SK-N-DZ (cell line): ENCODE measurements around the gene CST6.
A peak's percentile ranks its signal among the peaks of the same experiment; 100 is the strongest.
"Not testable (repeated sequence)": the region's sequence is repeated elsewhere in the genome, so short reads cannot be mapped to it uniquely, and the experiment has no call there.

Experiments used
- DNase-seq: peaks from one replicate; pipeline ENCODE4 v3.0.0-alpha.2; 2015; ENCODE audit warnings: low spot score

CST6 gene

GRCh38 chr11:65983589-65983987 lies 28.2 kb upstream of the CST6 start:
- DNase-seq, result no peak

- no peak for DNase-seq
Measured at GRCh38 chr11:65987336-65987735, 24.5 kb upstream of the CST6 start.

GRCh38 chr11:65988791-65989592 lies 22.8 kb upstream of the CST6 start:
- DNase-seq, result peak; percentile 92

GRCh38 chr11:65992056-65992455 lies 19.8 kb upstream of the CST6 start:
- DNase-seq, result no peak

- DNase-seq, result no peak
Measured at GRCh38 chr11:65997286-65997685, 14.5 kb upstream of the CST6 start.

- peak; percentile 98 for DNase-seq
Measured at GRCh38 chr11:66001942-66002647, 9.7 kb upstream of the CST6 start, which contains the start of the genes BANF1 and EIF1AD. Gene BANF1, plus strand, starts transcription at chr11:66002503. Its CDS starts 748 bp downstream, at chr11:66003251. Gene EIF1AD, minus strand, starts transcription at chr11:66002157. Its CDS starts 1,768 bp downstream, at chr11:66000389.

GRCh38 chr11:66002648-66003225 lies 9.1 kb upstream of the CST6 start:
- DNase-seq, result no peak

- no peak for DNase-seq
Measured at GRCh38 chr11:66003291-66003690, 8.5 kb upstream of the CST6 start.

GRCh38 chr11:66004186-66004585 lies 7.6 kb upstream of the CST6 start:
- DNase-seq, result no peak

- DNase-seq, result no peak
Measured at GRCh38 chr11:66006134-66006890, 5.5 kb upstream of the CST6 start.

GRCh38 chr11:66006891-66007176 lies 5.0 kb upstream of the CST6 start:
- no peak for DNase-seq

- DNase-seq, result no peak
Measured at GRCh38 chr11:66007201-66007634, 4.6 kb upstream of the CST6 start.

GRCh38 chr11:66008095-66008467 lies 3.7 kb upstream of the CST6 start:
- no peak for DNase-seq

GRCh38 chr11:66008468-66009101 lies 3.2 kb upstream of the CST6 start:
- DNase-seq, result no peak

GRCh38 chr11:66010036-66010435 lies 1.8 kb upstream of the CST6 start:
- not testable (repeated sequence) for DNase-seq

- no peak for DNase-seq
Measured at GRCh38 chr11:66011239-66011784, 496 bp upstream of the CST6 start.

GRCh38 chr11:66012371-66012945 lies 650 bp downstream of the CST6 start:
- no peak for DNase-seq

- no peak for DNase-seq
Measured at GRCh38 chr11:66012946-66013761, 1.3 kb downstream of the CST6 start.

- no peak for DNase-seq
Measured at GRCh38 chr11:66013762-66014100, 1.9 kb downstream of the CST6 start.
